Nephron progenitor cell (in vitro differentiated cells): ENCODE data around the gene OR2J3.

Source experiments
- DNase-seq: peaks from one replicate; pipeline ENCODE4 v3.0.0; 2021
- H3K27ac Mint-ChIP-seq: 2 replicates; pipeline ENCODE4 v1.8.0; 2021; ENCODE audit warnings: mild to moderate bottlenecking, moderate library complexity, mixed read lengths
- H3K27me3 Mint-ChIP-seq: 2 replicates; pipeline ENCODE4 v1.8.0; 2021; ENCODE audit warnings: mild to moderate bottlenecking, low read depth, mixed read lengths; ENCODE audit not compliant: poor library complexity
- H3K36me3 Mint-ChIP-seq: 2 replicates; pipeline ENCODE4 v1.8.0; 2021; ENCODE audit warnings: low read depth, mixed read lengths
- H3K4me1 Mint-ChIP-seq: 2 replicates; pipeline ENCODE4 v1.8.0; 2021; ENCODE audit warnings: mixed read lengths
- H3K4me3 Mint-ChIP-seq: 2 replicates; pipeline ENCODE4 v1.8.0; 2021; ENCODE audit warnings: mild to moderate bottlenecking, moderate library complexity, mixed read lengths
- H3K9me3 Mint-ChIP-seq: 2 replicates; pipeline ENCODE4 v1.8.0; 2021; ENCODE audit warnings: mild to moderate bottlenecking, moderate library complexity, mixed read lengths
- TF ChIP-seq, protein P1 (sequence below): fragments of 200-600 bp; sonication (generic); IDR thresholded peaks from 2 replicates; pipeline ENCODE4 v1.5.0; 2021; ENCODE audit warnings: antibody characterized with exemption

Gene OR2J3

DNA sequence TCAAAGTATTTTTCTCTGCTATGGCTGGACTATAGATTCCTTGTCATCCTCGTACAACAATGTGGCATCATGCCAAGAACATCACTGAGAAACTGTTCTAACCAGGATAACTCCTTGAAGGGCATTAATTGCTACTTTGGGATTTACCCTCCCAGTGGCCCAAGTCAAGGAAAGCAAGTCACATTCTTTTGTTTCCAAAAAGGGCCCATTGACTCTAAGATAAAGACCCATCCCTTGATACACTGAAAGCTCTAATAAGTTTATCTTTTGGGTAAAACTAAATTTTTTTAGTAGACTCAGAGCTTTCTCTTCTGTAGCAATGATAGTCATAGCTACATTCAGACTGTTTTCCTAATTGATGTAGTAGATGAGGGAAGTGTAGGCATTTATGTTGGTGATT lies at the start of gene OR2J3:
TSS of gene OR2J3 (plus strand) at position 301 of the 400 bp plus-strand sequence. CDS start 3,833 bp downstream, outside the sequence.
- TF ChIP-seq, protein P1, sequence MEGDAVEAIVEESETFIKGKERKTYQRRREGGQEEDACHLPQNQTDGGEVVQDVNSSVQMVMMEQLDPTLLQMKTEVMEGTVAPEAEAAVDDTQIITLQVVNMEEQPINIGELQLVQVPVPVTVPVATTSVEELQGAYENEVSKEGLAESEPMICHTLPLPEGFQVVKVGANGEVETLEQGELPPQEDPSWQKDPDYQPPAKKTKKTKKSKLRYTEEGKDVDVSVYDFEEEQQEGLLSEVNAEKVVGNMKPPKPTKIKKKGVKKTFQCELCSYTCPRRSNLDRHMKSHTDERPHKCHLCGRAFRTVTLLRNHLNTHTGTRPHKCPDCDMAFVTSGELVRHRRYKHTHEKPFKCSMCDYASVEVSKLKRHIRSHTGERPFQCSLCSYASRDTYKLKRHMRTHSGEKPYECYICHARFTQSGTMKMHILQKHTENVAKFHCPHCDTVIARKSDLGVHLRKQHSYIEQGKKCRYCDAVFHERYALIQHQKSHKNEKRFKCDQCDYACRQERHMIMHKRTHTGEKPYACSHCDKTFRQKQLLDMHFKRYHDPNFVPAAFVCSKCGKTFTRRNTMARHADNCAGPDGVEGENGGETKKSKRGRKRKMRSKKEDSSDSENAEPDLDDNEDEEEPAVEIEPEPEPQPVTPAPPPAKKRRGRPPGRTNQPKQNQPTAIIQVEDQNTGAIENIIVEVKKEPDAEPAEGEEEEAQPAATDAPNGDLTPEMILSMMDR: no peak
- peaks cover 23% of the 10 kb centered on the region for H3K27me3 Mint-ChIP-seq
- H3K4me1 Mint-ChIP-seq: no peaks in the 10 kb centered on the region
- H3K27ac Mint-ChIP-seq: no peak within 1 kb of the TSS
- H3K4me3 Mint-ChIP-seq: no peak within 1 kb of the TSS
- no peak for DNase-seq
- H3K36me3 Mint-ChIP-seq: no peaks in the 10 kb centered on the region
- H3K9me3 Mint-ChIP-seq: peaks cover 4% of the 10 kb centered on the region

DNA sequence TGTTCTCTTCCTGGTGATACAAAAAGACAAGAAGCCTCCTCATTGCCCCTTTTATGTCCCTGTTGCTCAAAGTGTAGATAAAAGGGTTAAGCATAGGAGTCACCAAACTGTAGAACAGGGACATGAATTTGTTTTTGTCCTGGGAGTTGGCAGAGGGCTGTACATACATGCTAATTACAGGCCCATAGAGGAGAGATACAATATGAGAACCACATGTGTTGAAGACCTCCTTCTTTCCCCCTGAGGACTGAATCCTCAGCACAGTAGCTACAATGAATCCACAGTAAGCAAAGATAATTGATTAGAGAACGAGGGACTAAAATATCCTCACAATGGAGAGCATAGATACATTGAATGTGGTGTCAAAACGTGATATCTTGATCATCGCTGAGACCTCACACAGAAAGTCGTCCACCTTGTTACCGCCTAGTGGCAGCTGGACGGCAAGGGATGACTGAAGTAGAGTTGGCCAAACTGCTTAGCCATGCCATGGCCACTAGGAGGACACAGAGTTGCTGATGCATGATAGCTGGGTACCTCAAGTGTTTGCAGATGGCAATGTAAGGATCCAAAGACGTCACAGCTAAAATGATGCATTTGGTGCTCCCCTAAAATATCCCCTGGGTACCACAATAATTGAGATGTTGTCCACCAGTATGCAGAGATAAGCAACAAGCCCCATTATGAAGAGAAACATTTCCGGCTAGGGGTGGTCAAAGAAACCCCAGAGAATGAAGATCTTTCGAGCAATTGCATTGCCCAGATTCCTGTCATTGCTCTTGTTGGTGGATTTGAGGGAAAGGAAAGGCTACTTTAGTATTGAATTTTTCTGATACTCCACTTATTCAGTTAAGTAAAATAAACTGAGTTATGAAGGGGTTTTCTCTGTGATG lies 35.8 kb upstream of the OR2J3 start:
- Mint-ChIP-seq H3K27ac (no peak overlapping the region), H3K9me3 (peaks cover 17% of the 10 kb centered on the region), H3K27me3 (peaks cover 19% of the 10 kb centered on the region), H3K4me3 (no peak overlapping the region), H3K4me1 (no peaks in the 10 kb centered on the region), H3K36me3 (no peaks in the 10 kb centered on the region)
- DNase-seq: peak; percentile 38
- TF ChIP-seq, protein P1: peak; percentile 82

DNA sequence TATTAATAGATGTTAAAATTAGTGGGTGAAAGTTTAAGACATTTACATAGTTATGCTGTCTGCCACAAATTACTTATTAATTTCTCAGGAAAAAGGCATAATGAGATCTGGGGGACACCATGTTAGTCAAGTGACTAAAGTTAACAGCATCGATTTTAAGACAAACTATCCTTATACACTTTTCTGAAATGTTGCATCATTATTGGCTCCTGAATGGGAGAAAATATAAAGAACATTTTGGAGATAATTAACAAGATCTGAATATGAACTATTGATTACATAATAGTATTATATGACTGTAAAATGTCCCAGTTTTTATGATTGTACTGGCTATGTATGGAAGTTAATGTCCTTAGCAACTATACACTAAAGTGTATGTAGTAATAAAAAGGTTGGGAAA lies 28.7 kb upstream of the OR2J3 start:
- H3K27ac Mint-ChIP-seq: no peak overlapping the region
- H3K4me3 Mint-ChIP-seq: no peak overlapping the region
- no peaks in the 10 kb centered on the region for H3K4me1 Mint-ChIP-seq
- H3K27me3 Mint-ChIP-seq: peaks cover 18% of the 10 kb centered on the region
- no peaks in the 10 kb centered on the region for H3K9me3 Mint-ChIP-seq
- DNase-seq: no peak
- TF ChIP-seq, protein P1: no peak
- H3K36me3 Mint-ChIP-seq: no peaks in the 10 kb centered on the region

DNA sequence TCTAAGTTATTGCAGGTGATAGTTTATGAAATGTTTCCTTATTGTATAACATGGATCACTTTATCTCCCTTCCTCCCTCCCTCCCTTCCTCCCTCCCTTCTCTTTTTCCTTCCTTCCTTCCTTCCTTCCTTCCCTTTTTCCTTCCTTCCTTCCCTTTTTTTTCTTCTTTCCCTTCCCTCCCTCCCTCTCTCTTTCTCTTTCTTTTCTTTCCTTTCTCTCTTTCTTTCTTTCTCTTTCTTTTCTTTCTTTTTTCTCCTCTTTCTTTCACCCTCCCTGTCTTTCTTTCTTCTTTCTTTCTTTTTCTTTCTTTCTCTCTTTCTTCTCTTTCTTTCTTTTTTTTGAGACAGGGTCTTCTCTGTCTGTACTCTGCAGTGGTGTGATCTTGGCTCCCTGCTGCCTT lies 26.5 kb upstream of the OR2J3 start:
- TF ChIP-seq, protein P1: no peak
- DNase-seq: no peak
- Mint-ChIP-seq H3K27me3 (peaks cover 10% of the 10 kb centered on the region), H3K4me3 (no peak overlapping the region), H3K27ac (no peak overlapping the region), H3K4me1 (no peaks in the 10 kb centered on the region), H3K9me3 (no peaks in the 10 kb centered on the region), H3K36me3 (no peaks in the 10 kb centered on the region)

DNA sequence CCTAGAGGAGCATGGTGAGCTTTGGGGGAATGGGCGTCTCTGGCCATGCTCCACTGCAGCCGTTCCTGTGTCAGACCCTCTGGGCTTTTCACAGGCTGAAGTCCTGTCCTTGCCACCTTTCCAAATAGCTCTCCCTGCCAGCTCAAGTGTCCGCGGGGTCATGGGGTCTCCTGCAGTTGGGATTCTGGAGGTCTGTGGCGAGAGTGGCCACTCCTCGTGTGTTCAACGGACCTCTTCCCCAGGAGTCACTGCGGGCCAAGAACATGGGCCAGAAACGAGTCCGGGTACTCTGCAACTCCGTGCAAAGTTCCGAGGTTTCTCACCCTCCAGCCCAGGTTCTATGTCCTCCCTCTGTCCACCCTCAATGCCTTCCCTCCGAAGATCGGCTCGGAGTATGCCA lies 25.4 kb upstream of the OR2J3 start:
- TF ChIP-seq, protein P1: no peak
- Mint-ChIP-seq H3K36me3 (no peaks in the 10 kb centered on the region), H3K4me3 (no peak overlapping the region), H3K9me3 (no peaks in the 10 kb centered on the region), H3K27me3 (peaks cover 7% of the 10 kb centered on the region), H3K4me1 (no peaks in the 10 kb centered on the region), H3K27ac (no peak overlapping the region)
- DNase-seq: no peak

DNA sequence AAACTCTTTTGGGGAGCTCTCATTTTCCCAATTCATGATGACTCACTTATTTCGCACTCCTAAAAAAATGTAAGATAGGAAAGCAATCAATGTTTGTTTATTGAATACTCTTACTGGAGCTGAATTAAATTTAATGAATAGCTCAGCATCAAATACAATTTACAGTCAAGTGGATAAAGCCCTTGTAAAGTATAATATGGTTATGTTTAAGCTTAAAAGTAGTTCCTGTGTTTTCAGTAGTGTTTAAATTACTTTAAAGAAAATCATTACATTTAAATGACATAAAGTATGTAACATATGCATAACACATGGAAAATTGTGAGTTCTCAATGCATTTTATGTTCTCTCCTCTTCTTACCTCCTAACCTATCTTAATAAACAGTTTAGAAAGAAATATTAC lies 20.6 kb upstream of the OR2J3 start, which contains the start of gene OR2B3:
TSS of gene OR2B3 (minus strand) at position 101 of the 400 bp plus-strand sequence. CDS start at position 36, 65 bp downstream.
- H3K27ac Mint-ChIP-seq: no peak within 1 kb of the TSS
- TF ChIP-seq, protein P1: no peak

More for the DNA sequence above, 20.6 kb upstream of the OR2J3 start, which contains the start of gene OR2B3:
- Mint-ChIP-seq H3K27me3 (peaks cover 10% of the 10 kb centered on the region), H3K9me3 (no peaks in the 10 kb centered on the region), H3K36me3 (no peaks in the 10 kb centered on the region), H3K4me3 (no peak within 1 kb of the TSS), H3K4me1 (no peaks in the 10 kb centered on the region)
- DNase-seq: no peak
